GM13976 (cell line): ENCODE measurements around the gene ZSWIM7.
"Not testable (repeated sequence)": the region's sequence is repeated elsewhere in the genome, so short reads cannot be mapped to it uniquely, and the experiment has no call there.

Experiments
- DNase-seq: peaks from one replicate; pipeline ENCODE4 v3.0.0; 2012; ENCODE audit warnings: low spot score
- CTCF ChIP-seq: IDR thresholded peaks from 2 replicates; pipeline ENCODE4 v1.5.1; 2012; ENCODE audit warnings: borderline replicate concordance, mild to moderate bottlenecking; ENCODE audit not compliant: insufficient read depth; ENCODE audit errors: extremely low read depth, missing control alignments, control extremely low read depth
- in situ Hi-C: fragments of 300-500 bp; cut with MboI; formaldehyde crosslinking; loops from one replicate; pipeline ENCODE4 v1.12.0; 2022; ENCODE audit warnings: low sequenced_read_pairs, mixed read lengths, inconsistent platforms; ENCODE audit not compliant: unreplicated experiment

ZSWIM7 gene

GRCh38 chr17:16001226-16001897, 1.9 kb upstream of the ZSWIM7 start:
- no peak for DNase-seq
- in situ Hi-C loops: no loop called here
- TF ChIP-seq CTCF: no peak

GRCh38 chr17:15999974-16000827, 697 bp upstream of the ZSWIM7 start:
- no peak for TF ChIP-seq CTCF
- DNase-seq: no peak
- in situ Hi-C loops: no loop called here

GRCh38 chr17:15998031-15998562, 1.4 kb downstream of the ZSWIM7 start:
- DNase-seq: no peak
- in situ Hi-C loops: no loop called here

GRCh38 chr17:15996322-15996721, 3.2 kb downstream of the ZSWIM7 start:
- no peak for TF ChIP-seq CTCF
- in situ Hi-C loops: no loop called here

More at GRCh38 chr17:15998031-15998562, 1.4 kb downstream of the ZSWIM7 start:
- no peak for TF ChIP-seq CTCF

GRCh38 chr17:15981646-15982580, 17.6 kb downstream of the ZSWIM7 start:
- no peak for DNase-seq
- TF ChIP-seq CTCF: no peak
- in situ Hi-C loops: no loop called here

More at GRCh38 chr17:15996322-15996721, 3.2 kb downstream of the ZSWIM7 start:
- no peak for DNase-seq

GRCh38 chr17:15981208-15981607, 18.3 kb downstream of the ZSWIM7 start:
- DNase-seq: peak; percentile 53
- in situ Hi-C loops: no loop called here

GRCh38 chr17:15979013-15979412, 20.5 kb downstream of the ZSWIM7 start:
- in situ Hi-C loops, DNase-seq: not testable (repeated sequence)

More at GRCh38 chr17:15981208-15981607, 18.3 kb downstream of the ZSWIM7 start:
- no peak for TF ChIP-seq CTCF
